IPS-NIHi7 (cell line): ENCODE results near the gene SEMA5B.

Experiments
- DNase-seq: peaks from one replicate; pipeline ENCODE4 v3.0.0; 2012; ENCODE audit warnings: mixed read lengths; ENCODE audit errors: extremely low spot score

Gene SEMA5B

GRCh38 chr3:122993124-122993978 lies 34.2 kb downstream of the SEMA5B start:
- DNase-seq, result no peak

- DNase-seq, result no peak
Observed at GRCh38 chr3:122992676-122993075, 34.9 kb downstream of the SEMA5B start.

- no peak for DNase-seq
Observed at GRCh38 chr3:122992133-122992532, 35.4 kb downstream of the SEMA5B start.

GRCh38 chr3:122991236-122991985 lies 36.2 kb downstream of the SEMA5B start:
- DNase-seq, result no peak

- DNase-seq, result no peak
Observed at GRCh38 chr3:122989856-122990575, 37.5 kb downstream of the SEMA5B start.

GRCh38 chr3:122988508-122988907 lies 39.1 kb downstream of the SEMA5B start:
- DNase-seq, result no peak

- no peak for DNase-seq
Observed at GRCh38 chr3:122987736-122988319, 39.7 kb downstream of the SEMA5B start.

GRCh38 chr3:122987231-122987630 lies 40.3 kb downstream of the SEMA5B start:
- no peak for DNase-seq

- peak; percentile 63 for DNase-seq
Observed at GRCh38 chr3:122986693-122987179, 40.8 kb downstream of the SEMA5B start.

- peak; percentile 77 for DNase-seq
Observed at GRCh38 chr3:122985539-122985938, 42.0 kb downstream of the SEMA5B start.

GRCh38 chr3:122984650-122985049 lies 42.9 kb downstream of the SEMA5B start:
- no peak for DNase-seq

- DNase-seq, result peak; percentile 67
Observed at GRCh38 chr3:122984007-122984406, 43.6 kb downstream of the SEMA5B start.

- DNase-seq, result peak; percentile 64
Observed at GRCh38 chr3:122982216-122983185, 45.1 kb downstream of the SEMA5B start.

GRCh38 chr3:122979211-122979610 lies 48.4 kb downstream of the SEMA5B start:
- no peak for DNase-seq

GRCh38 chr3:122978569-122978968 lies 49.0 kb downstream of the SEMA5B start:
- DNase-seq, result no peak

GRCh38 chr3:122977746-122978466 lies 49.7 kb downstream of the SEMA5B start:
- peak; percentile 71 for DNase-seq

GRCh38 chr3:122975924-122976293 lies 51.7 kb downstream of the SEMA5B start:
- no peak for DNase-seq

- DNase-seq, result peak; percentile 72
Observed at GRCh38 chr3:122975163-122975923, 52.2 kb downstream of the SEMA5B start.

GRCh38 chr3:122974764-122975162 lies 52.8 kb downstream of the SEMA5B start:
- DNase-seq, result no peak
